Fibroblast of villous mesenchyme (primary cell): ENCODE measurements around the gene SNX9. TPM values are rescaled to one million over a fixed set of nuclear protein-coding genes. Genes with fewer than 3 reads are reported as not detected.
A peak's percentile ranks its signal among the peaks of the same experiment; 100 is the strongest.

Experiments used
- DNase-seq: peaks from one replicate; pipeline ENCODE4 v3.0.0-alpha.2; 2010; ENCODE audit warnings: low read depth
- H3K4me3 ChIP-seq: 2 replicates; pipeline ENCODE4 v1.5.1; 2011; ENCODE audit warnings: low read depth, mild to moderate bottlenecking, low read length
- total RNA-seq: library from RNA; depleted of rRNA; stranded (reverse); fragments of >200 nt; gene quantifications from 2 replicates; pipeline ENCODE4 v1.2.3, GENCODE V29; 2012
- TF ChIP-seq, protein P1 (sequence below): IDR thresholded peaks from 2 replicates; pipeline ENCODE4 v1.5.1; 2012; ENCODE audit warnings: low read depth, mild to moderate bottlenecking, low read length; ENCODE audit not compliant: insufficient read depth

Gene SNX9
- total RNA-seq, 1 donor = 37.6 TPM

DNA sequence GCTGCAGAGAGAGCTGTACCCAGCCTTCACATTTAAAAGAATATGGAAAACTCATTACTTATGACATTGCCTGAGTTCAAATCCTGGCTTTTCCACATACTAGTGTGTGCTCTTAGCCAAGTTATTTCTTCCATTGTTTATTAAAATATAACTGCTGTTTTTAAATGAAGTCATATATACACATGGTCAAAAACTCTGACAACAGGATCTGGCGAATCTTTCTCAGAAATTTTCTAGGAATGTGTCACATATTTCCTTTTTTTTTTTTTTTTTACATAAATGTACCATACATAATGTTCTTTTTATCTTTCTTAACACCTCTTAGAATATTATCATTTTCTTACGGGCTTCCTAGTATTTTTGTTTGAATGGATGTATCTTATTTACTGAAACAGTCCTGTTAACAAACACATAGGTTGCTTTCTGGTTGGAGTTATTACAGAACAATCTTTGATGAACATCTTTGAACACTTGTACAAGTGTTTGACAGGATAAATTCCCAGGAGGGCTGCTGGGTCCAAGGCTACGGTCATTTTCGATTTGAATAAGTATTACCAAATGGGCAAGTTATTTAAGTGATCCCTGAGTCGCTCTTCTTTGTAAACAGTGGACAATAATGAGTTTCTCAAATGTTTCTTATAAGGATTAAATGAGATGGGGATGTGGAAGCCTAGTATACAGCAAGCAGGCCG is 1.6 kb upstream of the SNX9 start:
- H3K4me3 ChIP-seq = no peak overlapping the region
- no peak for DNase-seq
- TF ChIP-seq, protein P1, sequence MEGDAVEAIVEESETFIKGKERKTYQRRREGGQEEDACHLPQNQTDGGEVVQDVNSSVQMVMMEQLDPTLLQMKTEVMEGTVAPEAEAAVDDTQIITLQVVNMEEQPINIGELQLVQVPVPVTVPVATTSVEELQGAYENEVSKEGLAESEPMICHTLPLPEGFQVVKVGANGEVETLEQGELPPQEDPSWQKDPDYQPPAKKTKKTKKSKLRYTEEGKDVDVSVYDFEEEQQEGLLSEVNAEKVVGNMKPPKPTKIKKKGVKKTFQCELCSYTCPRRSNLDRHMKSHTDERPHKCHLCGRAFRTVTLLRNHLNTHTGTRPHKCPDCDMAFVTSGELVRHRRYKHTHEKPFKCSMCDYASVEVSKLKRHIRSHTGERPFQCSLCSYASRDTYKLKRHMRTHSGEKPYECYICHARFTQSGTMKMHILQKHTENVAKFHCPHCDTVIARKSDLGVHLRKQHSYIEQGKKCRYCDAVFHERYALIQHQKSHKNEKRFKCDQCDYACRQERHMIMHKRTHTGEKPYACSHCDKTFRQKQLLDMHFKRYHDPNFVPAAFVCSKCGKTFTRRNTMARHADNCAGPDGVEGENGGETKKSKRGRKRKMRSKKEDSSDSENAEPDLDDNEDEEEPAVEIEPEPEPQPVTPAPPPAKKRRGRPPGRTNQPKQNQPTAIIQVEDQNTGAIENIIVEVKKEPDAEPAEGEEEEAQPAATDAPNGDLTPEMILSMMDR = no peak

DNA sequence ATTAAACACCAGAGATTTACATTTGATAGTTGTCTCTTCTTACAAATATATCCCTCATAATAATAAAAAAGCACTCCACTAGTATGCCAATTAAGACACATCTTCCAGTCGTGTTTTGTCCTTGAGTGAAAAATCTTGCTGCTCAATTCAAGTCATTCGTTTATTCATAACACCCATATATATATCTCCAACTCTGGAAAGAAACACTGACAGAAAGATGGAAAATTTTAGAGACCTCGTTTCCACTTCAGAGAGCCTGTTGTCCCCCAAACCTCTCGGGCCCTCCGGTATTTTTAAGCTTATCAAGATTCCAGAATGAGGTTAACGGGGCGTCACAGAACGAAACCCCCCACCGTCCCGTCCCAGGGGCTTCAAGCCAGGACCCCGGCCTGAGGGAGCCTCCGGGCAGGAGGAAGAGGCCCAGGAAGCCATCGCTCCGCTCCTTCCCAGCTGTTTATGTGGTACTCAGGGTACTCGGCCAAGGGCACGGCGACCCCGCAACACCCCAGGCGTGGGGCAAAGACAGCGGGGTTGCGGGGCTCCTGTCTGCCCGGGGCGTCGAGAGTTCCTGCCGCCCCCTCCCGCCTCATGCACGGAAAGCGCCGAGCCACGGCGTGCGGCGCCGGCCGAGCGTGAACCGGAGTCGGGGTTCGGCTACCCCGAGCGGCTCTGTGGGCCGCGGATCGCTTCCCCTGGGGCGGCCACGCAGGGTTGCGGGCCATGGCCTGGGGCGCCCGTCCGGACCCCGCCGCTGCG is 623 bp upstream of the SNX9 start:
- no peak for DNase-seq
- TF ChIP-seq, protein P1 = no peak
- peak overlapping the region; percentile 48 for H3K4me3 ChIP-seq

DNA sequence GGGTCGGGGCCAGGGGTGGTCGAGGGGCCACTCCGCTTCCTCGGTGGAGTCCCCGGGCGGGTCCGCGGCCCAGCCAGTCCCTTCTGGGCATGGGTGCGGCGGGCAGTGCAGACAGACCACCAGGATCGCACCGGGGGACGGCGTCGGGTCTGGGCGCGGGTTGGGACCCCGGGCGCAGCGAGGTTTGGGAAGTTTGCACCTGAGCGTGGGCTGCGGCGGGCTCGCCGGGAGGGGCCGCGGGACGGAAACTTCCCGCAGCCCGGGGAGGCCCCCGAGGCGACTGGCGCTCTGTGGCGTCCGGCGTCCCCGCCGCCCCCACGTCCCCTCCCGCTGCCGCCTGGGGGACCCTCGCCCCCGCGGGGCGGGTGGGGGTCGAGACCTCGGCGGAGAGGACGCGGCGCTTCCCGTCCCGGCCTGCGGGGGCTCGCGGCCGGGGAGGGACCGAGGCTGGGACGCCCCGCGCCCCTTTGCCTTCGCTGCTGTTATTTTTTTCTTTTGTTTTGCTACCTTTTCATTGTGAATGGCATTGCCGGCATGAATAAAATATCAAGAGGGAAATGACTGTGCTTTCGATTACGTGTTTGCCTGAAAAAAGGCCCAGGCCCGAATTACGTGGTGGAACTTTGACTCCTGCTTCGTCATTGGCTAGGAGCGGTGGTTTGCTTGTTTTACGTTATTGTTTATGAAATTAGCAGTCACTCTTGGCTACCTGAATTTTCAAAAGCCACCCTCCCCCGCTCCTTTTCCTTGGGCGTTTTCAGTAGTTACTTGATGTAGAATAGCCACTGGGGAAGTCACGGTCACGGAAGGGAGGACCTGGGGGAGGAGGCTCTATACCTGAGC is 703 bp downstream of the SNX9 start:
- TF ChIP-seq, protein P1 = no peak
- DNase-seq = peak; percentile 85
- peak overlapping the region; percentile 87 for H3K4me3 ChIP-seq

DNA sequence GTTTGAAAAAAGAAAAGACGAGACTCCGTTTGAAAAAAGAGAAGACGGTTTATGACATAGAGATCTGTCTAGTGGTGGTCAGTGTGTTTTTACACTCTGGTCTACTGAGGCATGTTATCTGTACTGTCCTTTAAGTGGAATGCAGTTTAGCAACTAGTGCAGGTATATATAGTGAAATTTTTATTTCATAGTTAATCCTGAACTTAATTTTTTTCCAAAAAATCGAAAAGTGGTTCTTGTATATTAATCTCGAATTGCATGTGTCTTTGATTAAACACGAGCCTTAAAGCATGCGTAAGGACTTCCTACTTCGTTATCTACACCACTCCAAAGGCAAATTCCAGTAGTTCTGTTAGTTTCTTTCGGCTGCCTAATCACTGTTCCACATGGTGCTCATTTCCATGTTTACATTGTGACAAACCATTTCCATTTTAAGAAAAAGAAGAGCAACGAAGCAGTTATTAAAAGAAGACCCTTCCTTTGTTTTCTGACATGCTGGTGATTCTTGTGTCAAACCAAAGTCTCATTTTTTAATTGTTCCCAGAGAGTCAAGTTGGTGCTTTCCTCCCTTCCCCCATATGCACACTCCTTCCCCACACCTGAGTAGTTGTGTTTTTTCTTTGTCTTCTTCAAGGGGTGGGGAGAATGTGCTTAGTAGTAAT is 2.3 kb downstream of the SNX9 start:
- TF ChIP-seq, protein P1 = no peak
- H3K4me3 ChIP-seq = peak overlapping the region; percentile 19
- peak; percentile 53 for DNase-seq

DNA sequence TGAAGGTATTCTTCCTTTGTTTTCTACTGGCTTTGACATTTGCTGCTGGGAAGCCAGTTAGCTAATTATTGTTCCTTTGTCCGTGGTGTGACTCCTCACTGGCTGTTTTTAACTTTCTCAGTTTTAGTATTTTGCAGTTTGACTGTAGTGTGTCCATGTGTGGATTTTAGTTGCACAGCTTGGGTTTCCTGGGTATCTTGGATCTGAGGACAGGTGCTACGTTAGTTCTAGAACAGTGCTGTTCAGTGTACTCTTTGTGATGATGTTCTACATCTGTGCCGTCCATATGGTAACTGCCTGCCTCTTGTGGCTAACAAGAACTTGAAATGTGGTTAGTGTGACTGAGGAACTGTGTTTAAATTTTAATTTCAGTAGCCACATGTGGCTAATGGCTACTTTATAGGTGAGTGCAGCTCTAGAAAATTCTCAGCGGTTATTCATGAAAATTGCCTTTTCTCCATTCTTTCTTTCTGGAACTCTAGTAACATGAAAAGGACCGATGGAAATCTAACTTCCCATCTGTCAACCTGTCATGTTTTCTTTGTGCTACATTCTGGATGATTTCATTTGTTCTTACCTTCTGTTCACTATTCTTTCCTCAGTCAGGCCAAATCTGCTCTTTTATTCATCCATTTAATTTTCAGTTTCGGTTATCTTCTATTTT is 7.4 kb downstream of the SNX9 start:
- DNase-seq = no peak
- no peak overlapping the region for H3K4me3 ChIP-seq
- TF ChIP-seq, protein P1 = no peak

DNA sequence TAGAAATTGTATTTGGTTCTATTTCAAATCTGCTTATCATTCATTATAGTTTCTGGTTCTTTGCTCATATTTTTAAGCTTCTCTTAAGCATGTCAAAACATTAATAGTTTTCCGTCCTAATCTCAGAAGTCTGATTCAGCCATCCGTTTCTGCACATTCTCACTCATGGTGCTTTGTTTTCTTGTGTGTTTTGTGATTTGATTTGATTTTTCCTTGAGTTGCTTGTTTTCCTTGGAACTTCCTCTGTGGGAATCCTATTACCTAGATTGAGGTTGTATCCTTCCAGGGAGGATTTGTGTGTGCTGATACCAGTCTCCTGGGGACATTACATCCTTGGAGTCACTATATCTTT is 7.9 kb downstream of the SNX9 start:
- no peak for DNase-seq
- TF ChIP-seq, protein P1 = no peak
- H3K4me3 ChIP-seq = no peak overlapping the region
